Astrocyte (in vitro differentiated cells and primary cell): Measurements from ENCODE around the gene PPP2R5C. TPM values are rescaled to one million over a fixed set of nuclear protein-coding genes. Genes with fewer than 3 reads are reported as not detected.

Source experiments
- DNase-seq: peaks from one replicate; pipeline ENCODE4 v3.0.0-alpha.2; 2010; ENCODE audit warnings: low read depth
- FAIRE-seq: peaks from 2 replicates; lab custom pipeline; 2011; peaks lifted over from hg19 to GRCh38; lab: Jason Lieb, UNC
- H2AFZ ChIP-seq: 2 replicates; pipeline ENCODE4 v1.6.0; 2012; ENCODE audit warnings: low read depth, low read length, inconsistent platforms
- H3K27ac ChIP-seq: 2 replicates; pipeline ENCODE4 v1.5.1; 2011; ENCODE audit warnings: low read depth, low read length, inconsistent platforms
- H3K27me3 ChIP-seq: 2 replicates; pipeline ENCODE4 v1.6.0; 2011; ENCODE audit warnings: low read length, inconsistent platforms; ENCODE audit not compliant: insufficient read depth
- H3K36me3 ChIP-seq: 2 replicates; pipeline ENCODE4 v1.5.1; 2011; ENCODE audit warnings: low read length, inconsistent platforms; ENCODE audit not compliant: insufficient read depth
- H3K4me1 ChIP-seq: 2 replicates; pipeline ENCODE4 v1.5.1; 2011; ENCODE audit warnings: low read length, inconsistent platforms; ENCODE audit not compliant: insufficient read depth
- H3K4me2 ChIP-seq: 2 replicates; pipeline ENCODE4 v1.6.0; 2012; ENCODE audit warnings: low read length, inconsistent platforms
- H3K4me3 ChIP-seq: 2 replicates; pipeline ENCODE4 v1.5.1; 2011; ENCODE audit warnings: low read depth, mild to moderate bottlenecking, low read length, inconsistent platforms; ENCODE audit not compliant: insufficient read depth
- H3K79me2 ChIP-seq: 2 replicates; pipeline ENCODE4 v1.6.0; 2012; ENCODE audit warnings: mild to moderate bottlenecking, low read length, inconsistent platforms; ENCODE audit not compliant: insufficient read depth
- H3K9ac ChIP-seq: 2 replicates; pipeline ENCODE4 v1.6.0; 2012; ENCODE audit warnings: mild to moderate bottlenecking, low read length, inconsistent platforms
- H3K9me3 ChIP-seq: 2 replicates; pipeline ENCODE4 v1.5.1; 2012; ENCODE audit warnings: low read depth, mild to moderate bottlenecking, low read length, inconsistent platforms; ENCODE audit not compliant: insufficient read depth
- H4K20me1 ChIP-seq: 2 replicates; pipeline ENCODE4 v1.6.0; 2012; ENCODE audit warnings: low read length, inconsistent platforms; ENCODE audit not compliant: insufficient read depth
- H3K27ac Mint-ChIP-seq: one replicate; pipeline ENCODE4 v1.8.0; 2021; ENCODE audit warnings: mild to moderate bottlenecking, mixed read lengths; ENCODE audit not compliant: unreplicated experiment
- H3K27me3 Mint-ChIP-seq: one replicate; pipeline ENCODE4 v1.8.0; 2021; ENCODE audit warnings: low read depth, mixed read lengths; ENCODE audit not compliant: unreplicated experiment
- H3K36me3 Mint-ChIP-seq: one replicate; pipeline ENCODE4 v1.8.0; 2021; ENCODE audit warnings: low read depth, mixed read lengths; ENCODE audit not compliant: unreplicated experiment
- H3K4me1 Mint-ChIP-seq: one replicate; pipeline ENCODE4 v1.8.0; 2021; ENCODE audit warnings: low read depth, mixed read lengths; ENCODE audit not compliant: unreplicated experiment
- H3K4me3 Mint-ChIP-seq: one replicate; pipeline ENCODE4 v1.8.0; 2021; ENCODE audit warnings: mild to moderate bottlenecking, moderate library complexity, mixed read lengths; ENCODE audit not compliant: unreplicated experiment
- H3K9me3 Mint-ChIP-seq: one replicate; pipeline ENCODE4 v1.8.0; 2021; ENCODE audit warnings: mild to moderate bottlenecking, mixed read lengths; ENCODE audit not compliant: unreplicated experiment
- CTCF ChIP-seq: IDR thresholded peaks from 2 replicates; pipeline ENCODE4 v1.5.1; 2011; ENCODE audit warnings: low read depth, mild to moderate bottlenecking, inconsistent platforms, low read length, moderate library complexity; ENCODE audit not compliant: insufficient read depth
- EZH2 ChIP-seq: IDR thresholded peaks from 2 replicates; pipeline ENCODE4 v1.6.1; 2012; ENCODE audit warnings: mild to moderate bottlenecking, low read length, inconsistent platforms; ENCODE audit not compliant: insufficient read depth
- total RNA-seq: library from RNA; stranded (reverse); gene quantifications from 2 replicates; pipeline ENCODE4 v1.2.1, GENCODE V29; 2021

The PPP2R5C gene
- total RNA-seq, 1 donor from 2014 or later, result 102 TPM

- H3K9ac ChIP-seq, result no peak overlapping the region
- Mint-ChIP-seq H3K4me1 (peaks cover 4% of the 10 kb centered on the region), H3K27me3 (peaks cover 30% of the 10 kb centered on the region), H3K4me3 (no peak overlapping the region), H3K36me3 (peaks cover 12% of the 10 kb centered on the region), H3K9me3 (peaks cover 4% of the 10 kb centered on the region), H3K27ac (no peak overlapping the region)
- no peak for TF ChIP-seq EZH2
- DNase-seq, result no peak
- no peak for FAIRE-seq
- no peaks in the 10 kb centered on the region for H3K79me2 ChIP-seq
- peaks cover 6% of the 10 kb centered on the region for H3K4me1 ChIP-seq
- H3K4me2 ChIP-seq, result no peak overlapping the region
- no peak overlapping the region for H2AFZ ChIP-seq
- peaks cover 32% of the 10 kb centered on the region for H4K20me1 ChIP-seq
- peaks cover 24% of the 10 kb centered on the region for H3K27me3 ChIP-seq
- H3K4me3 ChIP-seq, result no peak overlapping the region
- no peaks in the 10 kb centered on the region for H3K36me3 ChIP-seq
- no peak overlapping the region for H3K27ac ChIP-seq
- no peaks in the 10 kb centered on the region for H3K9me3 ChIP-seq
Observed at GRCh38 chr14:101783260-101784016, 21.9 kb downstream of the PPP2R5C start.

GRCh38 chr14:101784631-101785030 lies 23.1 kb downstream of the PPP2R5C start:
- Histone ChIP-seq H3K4me2 (no peak overlapping the region), H3K36me3 (no peaks in the 10 kb centered on the region), H3K27ac (no peak overlapping the region), H2AFZ (no peak overlapping the region), H3K9me3 (no peaks in the 10 kb centered on the region), H3K4me3 (no peak overlapping the region), H3K27me3 (peaks cover 15% of the 10 kb centered on the region), H3K9ac (no peak overlapping the region), H4K20me1 (peaks cover 20% of the 10 kb centered on the region), H3K79me2 (no peaks in the 10 kb centered on the region), H3K4me1 (peaks cover 6% of the 10 kb centered on the region)
- peaks cover 12% of the 10 kb centered on the region for H3K36me3 Mint-ChIP-seq
- no peak for FAIRE-seq
- H3K27me3 Mint-ChIP-seq, result peaks cover 19% of the 10 kb centered on the region
- peaks cover 4% of the 10 kb centered on the region for H3K4me1 Mint-ChIP-seq
- H3K4me3 Mint-ChIP-seq, result no peak overlapping the region
- no peak for DNase-seq
- TF ChIP-seq EZH2, result no peak
- TF ChIP-seq CTCF, result no peak
- no peak overlapping the region for H3K27ac Mint-ChIP-seq
- H3K9me3 Mint-ChIP-seq, result peaks cover 4% of the 10 kb centered on the region

- Mint-ChIP-seq H3K4me1 (peaks cover 2% of the 10 kb centered on the region), H3K27ac (no peak overlapping the region), H3K27me3 (peaks cover 7% of the 10 kb centered on the region), H3K9me3 (no peaks in the 10 kb centered on the region), H3K36me3 (peaks cover 9% of the 10 kb centered on the region), H3K4me3 (no peak overlapping the region)
- H3K9me3 ChIP-seq, result no peaks in the 10 kb centered on the region
- H3K79me2 ChIP-seq, result no peaks in the 10 kb centered on the region
- peaks cover 5% of the 10 kb centered on the region for H4K20me1 ChIP-seq
- DNase-seq (no peak), FAIRE-seq (no peak)
- H3K4me3 ChIP-seq, result no peak overlapping the region
- no peaks in the 10 kb centered on the region for H3K4me1 ChIP-seq
- no peak overlapping the region for H3K27ac ChIP-seq
- H3K27me3 ChIP-seq, result no peaks in the 10 kb centered on the region
- no peak overlapping the region for H3K9ac ChIP-seq
- no peak overlapping the region for H2AFZ ChIP-seq
- H3K36me3 ChIP-seq, result no peaks in the 10 kb centered on the region
- H3K4me2 ChIP-seq, result no peak overlapping the region
- TF ChIP-seq CTCF (no peak), EZH2 (no peak)
Observed at GRCh38 chr14:101788016-101788635, 26.6 kb downstream of the PPP2R5C start.
